Measurements from ENCODE around the gene HK3.

Gene HK3

GRCh38 chr5:176938472-176938871 lies 39.3 kb upstream of the HK3 start:
- no peak for DNase-seq (ENCODE audit: extremely low spot score)
- POLR2A ChIA-PET = no interaction called here
- CTCF ChIA-PET = no interaction called here
- no peak for TF ChIP-seq HDGF (IDR thresholded peaks at IDR 0.05; ENCODE audit: borderline replicate concordance)

GRCh38 chr5:176935017-176935416 lies 35.9 kb upstream of the HK3 start:
- ChIA-PET POLR2A (no interaction called here), CTCF (interaction anchor here (0.9 kb wide), 1 partner anchor 275 kb away, joined by 3 read pairs; no protein-coding TSS in a partner anchor)
- DNase-seq (ENCODE audit: extremely low spot score) = no peak
- TF ChIP-seq SP1 (IDR thresholded peaks at IDR 0.05) = no peak
- TF ChIP-seq ELF4 (IDR thresholded peaks at IDR 0.05) = no peak
- no peak for TF ChIP-seq BHLHE40 (IDR thresholded peaks at IDR 0.05; ENCODE audit: borderline replicate concordance)
- TF ChIP-seq FOXA1 (IDR thresholded peaks at IDR 0.05) = no peak
- no peak for TF ChIP-seq TARDBP (IDR thresholded peaks at IDR 0.05)
- no peak for TF ChIP-seq CTBP1 (IDR thresholded peaks at IDR 0.05; ENCODE audit: borderline replicate concordance)
- TF ChIP-seq L3MBTL2 (conservative IDR thresholded peaks at IDR 0.05) = no peak
- no peak for TF ChIP-seq FOXK2 (IDR thresholded peaks at IDR 0.05)
- TF ChIP-seq ZNF384 (IDR thresholded peaks at IDR 0.05) = no peak
- TF ChIP-seq HDGF (IDR thresholded peaks at IDR 0.05; ENCODE audit: borderline replicate concordance) = no peak
- TF ChIP-seq SUZ12 (IDR thresholded peaks at IDR 0.05) = no peak
- TF ChIP-seq FOXM1 (IDR thresholded peaks at IDR 0.05; ENCODE audit: borderline replicate concordance) = no peak
- TF ChIP-seq PKNOX1 (IDR thresholded peaks at IDR 0.05) = no peak
- no peak for TF ChIP-seq NFRKB (IDR thresholded peaks at IDR 0.05)
- no peak for TF ChIP-seq ARNT (IDR thresholded peaks at IDR 0.05)
- no peak for TF ChIP-seq LEF1 (IDR thresholded peaks at IDR 0.05; ENCODE audit: borderline replicate concordance)

- POLR2A ChIA-PET = no interaction called here
- no peak for TF ChIP-seq PKNOX1 (IDR thresholded peaks at IDR 0.05)
- TF ChIP-seq CTBP1 (IDR thresholded peaks at IDR 0.05; ENCODE audit: borderline replicate concordance) = no peak
- no peak for TF ChIP-seq L3MBTL2 (conservative IDR thresholded peaks at IDR 0.05)
- TF ChIP-seq FOXK2 (IDR thresholded peaks at IDR 0.05) = no peak
- no peak for TF ChIP-seq SUZ12 (IDR thresholded peaks at IDR 0.05)
- TF ChIP-seq ARNT (IDR thresholded peaks at IDR 0.05) = no peak
- no peak for TF ChIP-seq FOXA1 (IDR thresholded peaks at IDR 0.05)
- no peak for TF ChIP-seq NFRKB (IDR thresholded peaks at IDR 0.05)
- no peak for TF ChIP-seq FOXM1 (IDR thresholded peaks at IDR 0.05; ENCODE audit: borderline replicate concordance)
- TF ChIP-seq TARDBP (IDR thresholded peaks at IDR 0.05) = no peak
- no peak for TF ChIP-seq LEF1 (IDR thresholded peaks at IDR 0.05; ENCODE audit: borderline replicate concordance)
- no peak for TF ChIP-seq ZNF384 (IDR thresholded peaks at IDR 0.05)
- no peak for TF ChIP-seq ELF4 (IDR thresholded peaks at IDR 0.05)
- no peak for TF ChIP-seq SP1 (IDR thresholded peaks at IDR 0.05)
- TF ChIP-seq BHLHE40 (IDR thresholded peaks at IDR 0.05; ENCODE audit: borderline replicate concordance) = no peak
- no peak for TF ChIP-seq HDGF (IDR thresholded peaks at IDR 0.05; ENCODE audit: borderline replicate concordance)
- DNase-seq (ENCODE audit: extremely low spot score) = no peak
- CTCF ChIA-PET = interaction anchor here (0.9 kb wide), 1 partner anchor 274 kb away, joined by 3 read pairs; no protein-coding TSS in a partner anchor
Observed at GRCh38 chr5:176934309-176934930, 35.3 kb upstream of the HK3 start.

- CTCF ChIA-PET = no interaction called here
- no peak for DNase-seq (ENCODE audit: extremely low spot score)
- TF ChIP-seq FOXM1 (IDR thresholded peaks at IDR 0.05; ENCODE audit: borderline replicate concordance) (no peak), SP1 (IDR thresholded peaks at IDR 0.05) (no peak), LEF1 (IDR thresholded peaks at IDR 0.05; ENCODE audit: borderline replicate concordance) (no peak), TARDBP (IDR thresholded peaks at IDR 0.05) (no peak), FOXA1 (IDR thresholded peaks at IDR 0.05) (no peak), ELF4 (IDR thresholded peaks at IDR 0.05) (no peak), NFRKB (IDR thresholded peaks at IDR 0.05) (no peak), ZNF384 (IDR thresholded peaks at IDR 0.05) (no peak), ARNT (IDR thresholded peaks at IDR 0.05) (no peak), HDGF (IDR thresholded peaks at IDR 0.05; ENCODE audit: borderline replicate concordance) (no peak), FOXK2 (IDR thresholded peaks at IDR 0.05) (no peak), SUZ12 (IDR thresholded peaks at IDR 0.05) (no peak), CTBP1 (IDR thresholded peaks at IDR 0.05; ENCODE audit: borderline replicate concordance) (no peak), BHLHE40 (IDR thresholded peaks at IDR 0.05; ENCODE audit: borderline replicate concordance) (no peak), PKNOX1 (IDR thresholded peaks at IDR 0.05) (no peak), L3MBTL2 (conservative IDR thresholded peaks at IDR 0.05) (no peak)
- POLR2A ChIA-PET = no interaction called here
Observed at GRCh38 chr5:176929654-176930053, 30.5 kb upstream of the HK3 start.

- ChIA-PET CTCF (interaction anchor here (0.6 kb wide), 1 partner anchor 144 kb away, joined by 5 read pairs; no protein-coding TSS in a partner anchor), POLR2A (no interaction called here)
- no peak for DNase-seq (ENCODE audit: extremely low spot score)
- no peak for TF ChIP-seq SP1 (IDR thresholded peaks at IDR 0.05)
- no peak for TF ChIP-seq NFRKB (IDR thresholded peaks at IDR 0.05)
- no peak for TF ChIP-seq FOXA1 (IDR thresholded peaks at IDR 0.05)
- TF ChIP-seq PKNOX1 (IDR thresholded peaks at IDR 0.05) = no peak
- TF ChIP-seq LEF1 (IDR thresholded peaks at IDR 0.05; ENCODE audit: borderline replicate concordance) = no peak
- no peak for TF ChIP-seq ZNF384 (IDR thresholded peaks at IDR 0.05)
- no peak for TF ChIP-seq HDGF (IDR thresholded peaks at IDR 0.05; ENCODE audit: borderline replicate concordance)
- TF ChIP-seq FOXM1 (IDR thresholded peaks at IDR 0.05; ENCODE audit: borderline replicate concordance) = no peak
- no peak for TF ChIP-seq TARDBP (IDR thresholded peaks at IDR 0.05)
- no peak for TF ChIP-seq FOXK2 (IDR thresholded peaks at IDR 0.05)
- no peak for TF ChIP-seq ELF4 (IDR thresholded peaks at IDR 0.05)
- TF ChIP-seq L3MBTL2 (conservative IDR thresholded peaks at IDR 0.05) = no peak
- no peak for TF ChIP-seq CTBP1 (IDR thresholded peaks at IDR 0.05; ENCODE audit: borderline replicate concordance)
Observed at GRCh38 chr5:176927562-176927961, 28.4 kb upstream of the HK3 start.

All from HEK293T (cell line).